Vagina (tissue), 2 donors: Measurements from ENCODE around the gene TMEM139. TPM values are rescaled to one million over a fixed set of nuclear protein-coding genes. Genes with fewer than 3 reads are reported as not detected.

ENCODE experiments used
- DNase-seq, 2 donors: peaks; one replicate each; pipeline ENCODE4 v3.0.0-alpha.2; 2017; ENCODE audit errors: extremely low spot score in 2 of 2
- H3K27ac ChIP-seq: fragments of 200-600 bp; sonication (generic); one replicate; pipeline ENCODE4 v1.5.1; 2019
- H3K27me3 ChIP-seq: fragments of 200-600 bp; sonication (generic); one replicate; pipeline ENCODE4 v1.5.1; 2019
- H3K36me3 ChIP-seq, 2 donors: fragments of 200-600 bp; sonication (generic); one replicate each; pipeline ENCODE4 v1.5.1; 2017 to 2019
- H3K4me1 ChIP-seq: fragments of 200-600 bp; sonication (generic); one replicate; pipeline ENCODE4 v1.5.1; 2019
- H3K4me3 ChIP-seq, 2 donors: fragments of 200-600 bp; sonication (generic); 1 replicate in 1 of 2; 2 replicates in 1 of 2; pipeline ENCODE4 v1.5.1; 2016 to 2019
- H3K9me3 ChIP-seq: fragments of 200-600 bp; sonication (generic); one replicate; pipeline ENCODE4 v1.5.1; 2019
- CTCF ChIP-seq, 3 experiments: fragments of 450-650 bp in 2 of 3; fragments of 200-600 bp in 1 of 3; sonication (generic) in 1 of 3; IDR thresholded peaks; one replicate each; pipeline ENCODE4 v1.5.1; 2017 to 2019; ENCODE audit warnings: antibody characterized with exemption in 3 of 3, mild to moderate bottlenecking in 2 of 3, moderate library complexity in 2 of 3
- POLR2A ChIP-seq, 2 donors: fragments of 450-650 bp; IDR thresholded peaks; one replicate each; pipeline ENCODE4 v1.6.1; 2017; ENCODE audit warnings: antibody characterized with exemption in 2 of 2, mild to moderate bottlenecking in 2 of 2, moderate library complexity in 2 of 2
- POLR2AphosphoS5 ChIP-seq, 2 donors: sonication (generic); formaldehyde crosslinking; IDR thresholded peaks; one replicate each; pipeline ENCODE4 v1.9.0; 2017; ENCODE audit warnings: antibody characterized with exemption in 2 of 2, mild to moderate bottlenecking in 2 of 2, low read depth in 1 of 2; ENCODE audit not compliant: insufficient read depth in 1 of 2
- intact Hi-C: fragments of 100-400 bp; cut with DNase I; formaldehyde crosslinking; loops from one replicate; pipeline ENCODE4 v1.15.1; 2023
- total RNA-seq: library from RNA; depleted of rRNA; stranded (reverse); fragments of >200 nt; gene quantifications from one replicate; pipeline ENCODE4 v1.2.3, GENCODE V29; 2016

The TMEM139 gene
- total RNA-seq, 1 donor from 2014 or later, result not detected

DNA sequence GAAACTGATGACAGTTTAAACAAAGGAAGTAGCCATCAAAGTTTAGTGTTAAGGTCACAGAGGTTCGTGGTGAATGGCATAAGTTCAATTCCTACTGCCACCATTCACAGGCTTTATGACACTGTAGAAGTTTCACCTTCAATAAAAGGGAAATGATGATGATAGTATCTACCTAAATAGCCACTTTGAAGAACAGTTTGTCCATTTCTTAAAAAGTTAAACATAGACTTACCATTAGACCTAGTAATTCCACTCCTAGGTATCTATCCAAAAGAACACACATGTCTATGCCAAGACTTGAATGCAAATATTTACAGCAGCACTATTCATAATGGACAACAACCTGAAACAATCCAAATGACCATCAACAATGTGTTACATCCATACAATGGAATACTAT, 40.4 kb upstream of the TMEM139 start:
- H3K27me3 ChIP-seq, result no peaks in the 10 kb centered on the region
- H3K27ac ChIP-seq, result no peak overlapping the region
- no peak for TF ChIP-seq POLR2A (IDR thresholded peaks at IDR 0.05)
- no peak for TF ChIP-seq CTCF (IDR thresholded peaks at IDR 0.05)
- TF ChIP-seq POLR2AphosphoS5 (IDR thresholded peaks at IDR 0.05; ENCODE audit: insufficient read depth in 1 of 2, low read depth in 1 of 2), result no peak
- H3K9me3 ChIP-seq, result no peaks in the 10 kb centered on the region
- no peaks in the 10 kb centered on the region for H3K4me1 ChIP-seq
- no peaks in the 10 kb centered on the region for H3K36me3 ChIP-seq
- H3K4me3 ChIP-seq, result no peak overlapping the region
- intact Hi-C loops, result loop anchor here (10.0 kb wide), 1 partner anchor 170 kb away; no protein-coding TSS in a partner anchor
- DNase-seq, result no peak

- TF ChIP-seq CTCF (IDR thresholded peaks at IDR 0.05), result no peak
- TF ChIP-seq POLR2AphosphoS5 (IDR thresholded peaks at IDR 0.05; ENCODE audit: insufficient read depth in 1 of 2, low read depth in 1 of 2), result no peak
- no peaks in the 10 kb centered on the region for H3K27me3 ChIP-seq
- no peaks in the 10 kb centered on the region for H3K4me1 ChIP-seq
- intact Hi-C loops, result loop anchor here (10.0 kb wide), 1 partner anchor 170 kb away; no protein-coding TSS in a partner anchor
- no peak overlapping the region for H3K4me3 ChIP-seq
- DNase-seq, result no peak
- H3K36me3 ChIP-seq, result no peaks in the 10 kb centered on the region
- no peak overlapping the region for H3K27ac ChIP-seq
- H3K9me3 ChIP-seq, result no peaks in the 10 kb centered on the region
Measured at GRCh38 chr7:143245123-143245522, 39.6 kb upstream of the TMEM139 start.

- Histone ChIP-seq H3K4me1 (no peaks in the 10 kb centered on the region), H3K27ac (no peak overlapping the region), H3K27me3 (no peaks in the 10 kb centered on the region), H3K36me3 (no peaks in the 10 kb centered on the region), H3K9me3 (no peaks in the 10 kb centered on the region), H3K4me3 (no peak overlapping the region)
- intact Hi-C loops, result loop anchor here (10.0 kb wide), 1 partner anchor 167 kb away; no protein-coding TSS in a partner anchor
- DNase-seq, result no peak
- no peak for TF ChIP-seq POLR2AphosphoS5 (IDR thresholded peaks at IDR 0.05; ENCODE audit: insufficient read depth in 1 of 2, low read depth in 1 of 2)
- no peak for TF ChIP-seq POLR2A (IDR thresholded peaks at IDR 0.05)
- TF ChIP-seq CTCF (IDR thresholded peaks at IDR 0.05), result no peak
Measured at GRCh38 chr7:143247372-143247771, 37.4 kb upstream of the TMEM139 start.

DNA sequence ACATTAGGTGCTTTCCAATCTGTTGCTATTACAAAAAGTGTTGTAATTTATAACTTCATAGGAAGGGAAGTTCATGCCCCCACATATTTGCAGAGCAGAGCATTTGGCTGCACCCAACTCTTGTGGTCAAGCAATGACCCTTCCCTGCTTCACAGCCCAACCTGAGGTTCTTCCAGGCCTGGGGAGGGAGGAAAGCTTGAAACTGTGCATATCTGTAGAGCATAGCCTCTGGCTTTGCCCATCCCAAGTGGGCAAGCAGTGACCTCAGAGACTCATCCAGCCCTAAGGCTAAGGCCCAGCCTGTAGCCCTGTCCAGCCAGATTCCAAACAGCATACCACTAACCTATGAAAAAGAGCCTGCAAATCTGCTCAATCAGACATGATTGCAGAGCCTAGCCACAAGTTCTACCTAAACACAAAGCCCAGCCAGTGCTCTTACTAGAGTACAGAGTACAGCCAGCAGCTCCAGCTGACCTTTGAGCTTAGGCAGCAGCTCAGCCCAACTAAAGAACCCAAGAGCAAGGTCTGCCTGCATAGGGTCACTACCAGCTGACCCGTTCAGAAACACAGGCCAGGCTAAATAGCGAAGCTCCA, 35.9 kb upstream of the TMEM139 start:
- Histone ChIP-seq H3K4me3 (no peak overlapping the region), H3K27me3 (no peaks in the 10 kb centered on the region), H3K4me1 (no peaks in the 10 kb centered on the region), H3K9me3 (no peaks in the 10 kb centered on the region), H3K27ac (no peak overlapping the region), H3K36me3 (no peaks in the 10 kb centered on the region)
- TF ChIP-seq POLR2A (IDR thresholded peaks at IDR 0.05) (no peak), CTCF (IDR thresholded peaks at IDR 0.05) (no peak), POLR2AphosphoS5 (IDR thresholded peaks at IDR 0.05; ENCODE audit: insufficient read depth in 1 of 2, low read depth in 1 of 2) (no peak)
- DNase-seq, result no peak
- intact Hi-C loops, result loop anchor here (10.0 kb wide), 1 partner anchor 166 kb away; no protein-coding TSS in a partner anchor

GRCh38 chr7:143250199-143250598, 34.6 kb upstream of the TMEM139 start:
- Histone ChIP-seq H3K36me3 (no peaks in the 10 kb centered on the region), H3K4me3 (no peak overlapping the region), H3K27ac (no peak overlapping the region), H3K4me1 (no peaks in the 10 kb centered on the region), H3K9me3 (no peaks in the 10 kb centered on the region), H3K27me3 (no peaks in the 10 kb centered on the region)
- intact Hi-C loops, result no loop called here
- no peak for DNase-seq
- TF ChIP-seq POLR2AphosphoS5 (IDR thresholded peaks at IDR 0.05; ENCODE audit: insufficient read depth in 1 of 2, low read depth in 1 of 2), result no peak
- TF ChIP-seq CTCF (IDR thresholded peaks at IDR 0.05), result no peak
- no peak for TF ChIP-seq POLR2A (IDR thresholded peaks at IDR 0.05)
